Erythroblast (primary cell): ENCODE results near the gene PLCXD3.

ENCODE experiments used
- GATA1 ChIP-seq: IDR thresholded peaks from 2 replicates; pipeline ENCODE4 v1.6.1; 2011; ENCODE audit warnings: low read depth, mild to moderate bottlenecking, control low read depth, low read length, moderate library complexity
- POLR2A ChIP-seq: IDR thresholded peaks from 2 replicates; pipeline ENCODE4 v1.6.1; 2011; ENCODE audit warnings: mild to moderate bottlenecking, low read length

- TF ChIP-seq POLR2A (no peak), GATA1 (no peak)
Measured at GRCh38 chr5:41404757-41405156, 105.6 kb downstream of the PLCXD3 start.
